ENCODE data around the gene FARS2. TPM values are rescaled to one million over a fixed set of nuclear protein-coding genes. Genes with fewer than 3 reads are reported as not detected.
A peak's percentile ranks its signal among the peaks of the same experiment; 100 is the strongest.

Gene FARS2
- polyA plus RNA-seq, 1 donor from 2014 or later = 32.8 TPM

GRCh38 chr6:5660772-5661171 is 399.5 kb downstream of the FARS2 start:
- H3K27ac Mint-ChIP-seq = no peak overlapping the region
- peaks cover 12% of the 10 kb centered on the region for H3K36me3 Mint-ChIP-seq
- H3K9me3 Mint-ChIP-seq = no peaks in the 10 kb centered on the region
- no peaks in the 10 kb centered on the region for H3K27me3 Mint-ChIP-seq
- H3K4me3 Mint-ChIP-seq = no peak overlapping the region
- peaks cover 18 to 24% (median 19%) of the 10 kb centered on the region in 3 donors for H3K4me1 Mint-ChIP-seq

- Mint-ChIP-seq H3K27ac (no peak overlapping the region), H3K4me1 (peaks cover 16 to 28% (median 28%) of the 10 kb centered on the region in 3 donors), H3K9me3 (no peaks in the 10 kb centered on the region), H3K27me3 (no peaks in the 10 kb centered on the region), H3K36me3 (peaks cover 11% of the 10 kb centered on the region), H3K4me3 (no peak overlapping the region)
Observed at GRCh38 chr6:5662797-5663196, 401.5 kb downstream of the FARS2 start.

GRCh38 chr6:5663259-5663658 is 401.9 kb downstream of the FARS2 start:
- Mint-ChIP-seq H3K4me1 (peaks cover 16 to 29% (median 29%) of the 10 kb centered on the region in 3 donors), H3K27ac (no peak overlapping the region), H3K9me3 (no peaks in the 10 kb centered on the region), H3K27me3 (no peaks in the 10 kb centered on the region), H3K36me3 (peaks cover 11% of the 10 kb centered on the region), H3K4me3 (no peak overlapping the region)

- Mint-ChIP-seq H3K27ac (no peak overlapping the region), H3K4me3 (no peak overlapping the region), H3K36me3 (peaks cover 11% of the 10 kb centered on the region), H3K27me3 (no peaks in the 10 kb centered on the region), H3K4me1 (peaks cover 16 to 29% (median 29%) of the 10 kb centered on the region in 3 donors), H3K9me3 (no peaks in the 10 kb centered on the region)
Observed at GRCh38 chr6:5663739-5664138, 402.4 kb downstream of the FARS2 start.

GRCh38 chr6:5664149-5664548 is 402.8 kb downstream of the FARS2 start:
- Mint-ChIP-seq H3K27ac (no peak overlapping the region), H3K9me3 (no peaks in the 10 kb centered on the region), H3K4me1 (peaks cover 16 to 29% (median 29%) of the 10 kb centered on the region in 3 donors), H3K36me3 (peaks cover 11% of the 10 kb centered on the region), H3K27me3 (no peaks in the 10 kb centered on the region), H3K4me3 (no peak overlapping the region)

GRCh38 chr6:5665173-5665572 is 403.9 kb downstream of the FARS2 start:
- Mint-ChIP-seq H3K27ac (peak overlapping the region; percentile 52 to 89 (median 53)), H3K9me3 (no peaks in the 10 kb centered on the region), H3K27me3 (no peaks in the 10 kb centered on the region), H3K4me1 (peaks cover 18 to 32% (median 29%) of the 10 kb centered on the region in 3 donors), H3K36me3 (peaks cover 7% of the 10 kb centered on the region), H3K4me3 (peak overlapping the region in 3 of 4 donors; percentile 6 to 67 (median 56))

GRCh38 chr6:5665667-5666066 is 404.4 kb downstream of the FARS2 start:
- peaks cover 7% of the 10 kb centered on the region for H3K36me3 Mint-ChIP-seq
- peak overlapping the region; percentile 24 to 53 (median 52) for H3K27ac Mint-ChIP-seq
- peaks cover 18 to 37% (median 30%) of the 10 kb centered on the region in 3 donors for H3K4me1 Mint-ChIP-seq
- no peaks in the 10 kb centered on the region for H3K9me3 Mint-ChIP-seq
- peak overlapping the region in 3 of 4 donors; percentile 6 to 67 (median 56) for H3K4me3 Mint-ChIP-seq
- H3K27me3 Mint-ChIP-seq = no peaks in the 10 kb centered on the region

- Mint-ChIP-seq H3K27me3 (no peaks in the 10 kb centered on the region), H3K27ac (peak overlapping the region in 2 of 3 donors; percentile 23 to 87), H3K9me3 (no peaks in the 10 kb centered on the region), H3K4me3 (no peak overlapping the region), H3K4me1 (peaks cover 21 to 37% (median 33%) of the 10 kb centered on the region in 3 donors), H3K36me3 (peaks cover 7% of the 10 kb centered on the region)
Observed at GRCh38 chr6:5666695-5667094, 405.4 kb downstream of the FARS2 start.

GRCh38 chr6:5667737-5668136 is 406.4 kb downstream of the FARS2 start:
- H3K27me3 Mint-ChIP-seq = no peaks in the 10 kb centered on the region
- no peak overlapping the region for H3K27ac Mint-ChIP-seq
- H3K4me3 Mint-ChIP-seq = no peak overlapping the region
- peaks cover 19 to 39% (median 35%) of the 10 kb centered on the region in 3 donors for H3K4me1 Mint-ChIP-seq
- no peaks in the 10 kb centered on the region for H3K9me3 Mint-ChIP-seq
- peaks cover 7% of the 10 kb centered on the region for H3K36me3 Mint-ChIP-seq

- Mint-ChIP-seq H3K4me3 (no peak overlapping the region), H3K4me1 (peaks cover 8 to 41% (median 26%) of the 10 kb centered on the region in 3 donors), H3K27me3 (no peaks in the 10 kb centered on the region), H3K27ac (no peak overlapping the region), H3K9me3 (no peaks in the 10 kb centered on the region), H3K36me3 (peaks cover 5% of the 10 kb centered on the region)
Observed at GRCh38 chr6:5670381-5670780, 409.1 kb downstream of the FARS2 start.

- Mint-ChIP-seq H3K4me3 (peak overlapping the region in 1 of 4 donors; percentile 35), H3K27ac (no peak overlapping the region), H3K4me1 (peaks cover 6 to 39% (median 22%) of the 10 kb centered on the region in 3 donors), H3K36me3 (peaks cover 5% of the 10 kb centered on the region), H3K27me3 (no peaks in the 10 kb centered on the region), H3K9me3 (no peaks in the 10 kb centered on the region)
Observed at GRCh38 chr6:5670811-5671561, 409.7 kb downstream of the FARS2 start.

GRCh38 chr6:5671601-5672559 is 410.6 kb downstream of the FARS2 start:
- H3K4me1 Mint-ChIP-seq = peaks cover 6 to 39% (median 19%) of the 10 kb centered on the region in 3 donors
- no peaks in the 10 kb centered on the region for H3K9me3 Mint-ChIP-seq
- no peak overlapping the region for H3K4me3 Mint-ChIP-seq
- H3K27ac Mint-ChIP-seq = no peak overlapping the region
- H3K36me3 Mint-ChIP-seq = peaks cover 5% of the 10 kb centered on the region
- H3K27me3 Mint-ChIP-seq = no peaks in the 10 kb centered on the region

- Mint-ChIP-seq H3K36me3 (peaks cover 5% of the 10 kb centered on the region), H3K4me1 (peaks cover 6 to 41% (median 18%) of the 10 kb centered on the region in 3 donors), H3K27ac (no peak overlapping the region), H3K4me3 (no peak overlapping the region), H3K9me3 (no peaks in the 10 kb centered on the region), H3K27me3 (no peaks in the 10 kb centered on the region)
Observed at GRCh38 chr6:5672581-5673011, 411.3 kb downstream of the FARS2 start.

GRCh38 chr6:5673019-5673790 is 411.9 kb downstream of the FARS2 start:
- Mint-ChIP-seq H3K27ac (peak overlapping the region in 1 of 3 donors; percentile 68), H3K9me3 (no peaks in the 10 kb centered on the region), H3K27me3 (no peaks in the 10 kb centered on the region), H3K36me3 (peaks cover 4% of the 10 kb centered on the region), H3K4me3 (no peak overlapping the region), H3K4me1 (peaks cover 6 to 41% (median 17%) of the 10 kb centered on the region in 3 donors)
